ENCODE measurements around the gene RNF114. TPM values are rescaled to one million over a fixed set of nuclear protein-coding genes. Genes with fewer than 3 reads are reported as not detected.

Gene RNF114
- total and polyA plus RNA-seq, 10 of the 15 experiments (the other 5 are each of a cell fraction or from before 2014, with no cell fraction given): 28.0 to 82.3 (median 47.2) TPM

DNA sequence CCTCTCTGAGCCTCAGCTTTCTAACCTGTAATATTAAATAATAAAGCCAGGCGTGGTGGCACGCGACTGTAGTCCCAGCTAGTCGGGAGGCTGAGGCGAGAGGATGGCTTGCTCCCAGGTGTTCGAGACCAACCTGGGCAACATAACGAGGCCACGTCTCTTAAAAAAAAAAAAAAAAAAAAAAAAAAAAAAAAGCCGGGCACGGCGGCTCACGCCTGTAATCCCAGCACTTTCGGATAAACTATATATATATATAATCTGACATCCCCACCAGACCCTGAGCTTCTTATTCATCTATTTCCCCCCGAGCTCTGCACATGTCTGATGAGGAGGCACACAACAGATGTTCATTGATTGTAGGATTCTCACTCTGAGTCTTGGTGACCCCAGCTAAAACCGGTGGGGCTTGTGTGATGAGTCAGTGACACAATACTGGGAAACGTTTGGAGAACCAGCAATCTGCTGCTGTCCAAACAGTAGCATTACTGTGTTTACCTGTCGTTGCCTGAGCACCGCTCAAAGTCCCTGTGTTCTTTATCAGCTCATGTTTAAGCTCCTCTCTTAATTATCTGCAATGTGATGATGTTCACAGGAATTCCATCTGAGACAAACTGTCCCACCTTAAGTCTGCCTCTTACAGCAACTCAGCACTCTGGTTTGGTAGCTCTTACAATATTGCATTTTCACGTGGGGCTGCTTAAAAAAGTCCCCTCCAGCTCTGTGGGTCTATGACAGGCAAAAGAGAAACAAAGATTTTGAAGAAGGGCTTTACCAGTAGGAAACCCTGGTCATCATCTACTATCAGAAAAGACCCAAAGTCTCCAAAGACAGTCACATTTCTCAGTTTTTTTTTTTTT is 19.8 kb upstream of the RNF114 start (continued):
- TF ChIP-seq, protein P1, sequence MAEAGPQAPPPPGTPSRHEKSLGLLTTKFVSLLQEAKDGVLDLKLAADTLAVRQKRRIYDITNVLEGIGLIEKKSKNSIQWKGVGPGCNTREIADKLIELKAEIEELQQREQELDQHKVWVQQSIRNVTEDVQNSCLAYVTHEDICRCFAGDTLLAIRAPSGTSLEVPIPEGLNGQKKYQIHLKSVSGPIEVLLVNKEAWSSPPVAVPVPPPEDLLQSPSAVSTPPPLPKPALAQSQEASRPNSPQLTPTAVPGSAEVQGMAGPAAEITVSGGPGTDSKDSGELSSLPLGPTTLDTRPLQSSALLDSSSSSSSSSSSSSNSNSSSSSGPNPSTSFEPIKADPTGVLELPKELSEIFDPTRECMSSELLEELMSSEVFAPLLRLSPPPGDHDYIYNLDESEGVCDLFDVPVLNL (IDR thresholded peaks at IDR 0.05; ENCODE audit: low read depth, low read length): no peak
- TF ChIP-seq, protein P2, sequence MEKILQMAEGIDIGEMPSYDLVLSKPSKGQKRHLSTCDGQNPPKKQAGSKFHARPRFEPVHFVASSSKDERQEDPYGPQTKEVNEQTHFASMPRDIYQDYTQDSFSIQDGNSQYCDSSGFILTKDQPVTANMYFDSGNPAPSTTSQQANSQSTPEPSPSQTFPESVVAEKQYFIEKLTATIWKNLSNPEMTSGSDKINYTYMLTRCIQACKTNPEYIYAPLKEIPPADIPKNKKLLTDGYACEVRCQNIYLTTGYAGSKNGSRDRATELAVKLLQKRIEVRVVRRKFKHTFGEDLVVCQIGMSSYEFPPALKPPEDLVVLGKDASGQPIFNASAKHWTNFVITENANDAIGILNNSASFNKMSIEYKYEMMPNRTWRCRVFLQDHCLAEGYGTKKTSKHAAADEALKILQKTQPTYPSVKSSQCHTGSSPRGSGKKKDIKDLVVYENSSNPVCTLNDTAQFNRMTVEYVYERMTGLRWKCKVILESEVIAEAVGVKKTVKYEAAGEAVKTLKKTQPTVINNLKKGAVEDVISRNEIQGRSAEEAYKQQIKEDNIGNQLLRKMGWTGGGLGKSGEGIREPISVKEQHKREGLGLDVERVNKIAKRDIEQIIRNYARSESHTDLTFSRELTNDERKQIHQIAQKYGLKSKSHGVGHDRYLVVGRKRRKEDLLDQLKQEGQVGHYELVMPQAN (conservative IDR thresholded peaks at IDR 0.05): no peak
- no peak for TF ChIP-seq ZZZ3 (IDR thresholded peaks at IDR 0.05; ENCODE audit: control insufficient read depth, insufficient read length, low read depth)
- TF ChIP-seq RUNX3 (IDR thresholded peaks at IDR 0.05; ENCODE audit: low read length): peak; percentile 24
- no peak for TF ChIP-seq HCFC1 (IDR thresholded peaks at IDR 0.05; ENCODE audit: low read length)
- no peak for TF ChIP-seq GATAD2B (conservative IDR thresholded peaks at IDR 0.05; ENCODE audit: low read depth)
- TF ChIP-seq STAT1 (conservative IDR thresholded peaks at IDR 0.05): no peak
- TF ChIP-seq, protein P3, sequence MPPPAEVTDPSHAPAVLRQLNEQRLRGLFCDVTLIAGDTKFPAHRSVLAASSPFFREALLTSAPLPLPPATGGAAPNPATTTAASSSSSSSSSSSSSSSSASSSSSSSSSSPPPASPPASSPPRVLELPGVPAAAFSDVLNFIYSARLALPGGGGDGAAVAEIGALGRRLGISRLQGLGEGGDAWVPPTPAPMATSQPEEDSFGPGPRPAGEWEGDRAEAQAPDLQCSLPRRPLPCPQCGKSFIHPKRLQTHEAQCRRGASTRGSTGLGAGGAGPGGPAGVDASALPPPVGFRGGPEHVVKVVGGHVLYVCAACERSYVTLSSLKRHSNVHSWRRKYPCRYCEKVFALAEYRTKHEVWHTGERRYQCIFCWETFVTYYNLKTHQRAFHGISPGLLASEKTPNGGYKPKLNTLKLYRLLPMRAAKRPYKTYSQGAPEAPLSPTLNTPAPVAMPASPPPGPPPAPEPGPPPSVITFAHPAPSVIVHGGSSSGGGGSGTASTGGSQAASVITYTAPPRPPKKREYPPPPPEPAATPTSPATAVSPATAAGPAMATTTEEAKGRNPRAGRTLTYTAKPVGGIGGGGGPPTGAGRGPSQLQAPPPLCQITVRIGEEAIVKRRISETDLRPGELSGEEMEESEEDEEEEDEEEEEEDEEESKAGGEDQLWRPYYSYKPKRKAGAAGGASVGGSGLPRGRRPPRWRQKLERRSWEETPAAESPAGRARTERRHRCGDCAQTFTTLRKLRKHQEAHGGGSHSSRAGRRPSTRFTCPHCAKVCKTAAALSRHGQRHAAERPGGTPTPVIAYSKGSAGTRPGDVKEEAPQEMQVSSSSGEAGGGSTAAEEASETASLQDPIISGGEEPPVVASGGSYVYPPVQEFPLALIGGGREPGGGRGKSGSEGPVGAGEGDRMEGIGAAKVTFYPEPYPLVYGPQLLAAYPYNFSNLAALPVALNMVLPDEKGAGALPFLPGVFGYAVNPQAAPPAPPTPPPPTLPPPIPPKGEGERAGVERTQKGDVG (CRISPR knock-in tag; IDR thresholded peaks at IDR 0.05): no peak
- TF ChIP-seq TBL1XR1 (IDR thresholded peaks at IDR 0.05; ENCODE audit: low read depth, low read length): no peak
- TF ChIP-seq RFX5 (IDR thresholded peaks at IDR 0.05; ENCODE audit: low read depth, low read length): no peak

Measured in GM12878 (cell line).